HL-60 (cell line): ENCODE results near the gene MCL1.

Experiments used
- CTCF ChIP-seq: IDR thresholded peaks from one replicate; pipeline ENCODE4 v1.5.1; 2011; ENCODE audit warnings: low read length, control low read depth, inconsistent platforms; ENCODE audit not compliant: insufficient read depth
- GABPA ChIP-seq: IDR thresholded peaks from 2 replicates; pipeline ENCODE4 v1.6.1; 2012; ENCODE audit warnings: low read depth
- POLR2AphosphoS5 ChIP-seq: IDR thresholded peaks from 2 replicates; pipeline ENCODE4 v1.6.1; 2012; ENCODE audit warnings: low read depth
- REST ChIP-seq: IDR thresholded peaks from 2 replicates; pipeline ENCODE4 v1.6.1; 2012; ENCODE audit warnings: low read depth; ENCODE audit not compliant: insufficient replicate concordance
- SPI1 ChIP-seq: IDR thresholded peaks from 2 replicates; pipeline ENCODE4 v1.6.1; 2012; ENCODE audit warnings: low read depth, mild to moderate bottlenecking, borderline replicate concordance

GRCh38 chr1:150572918-150573647, 6.3 kb downstream of the MCL1 start:
- TF ChIP-seq CTCF (no peak), REST (no peak), GABPA (no peak), POLR2AphosphoS5 (no peak), SPI1 (no peak)
